Smooth muscle cell (in vitro differentiated cells): ENCODE data around the gene COPS2. TPM values are rescaled to one million over a fixed set of nuclear protein-coding genes. Genes with fewer than 3 reads are reported as not detected.

Experiments
- DNase-seq: peaks from one replicate; lab custom pipeline; 2025; ENCODE audit not compliant: unreplicated experiment; lab: John Stamatoyannopoulos, UW
- H2AFZ ChIP-seq: fragments of 200-600 bp; sonication (generic); 2 replicates; pipeline ENCODE4 v1.6.0; 2016; ENCODE audit warnings: antibody characterized with exemption, low read depth, mild to moderate bottlenecking
- H3F3A ChIP-seq: fragments of 200-600 bp; sonication (generic); 2 replicates; pipeline ENCODE4 v1.6.0; 2017; ENCODE audit warnings: antibody characterized with exemption, low read depth
- H3K27ac ChIP-seq: fragments of 200-600 bp; sonication (generic); 2 replicates; pipeline ENCODE4 v1.5.1; 2016; ENCODE audit warnings: low read depth, mild to moderate bottlenecking
- H3K27me3 ChIP-seq: fragments of 200-600 bp; sonication (generic); 2 replicates; pipeline ENCODE4 v1.6.1; 2016; ENCODE audit warnings: low read depth, mild to moderate bottlenecking
- H3K36me3 ChIP-seq: fragments of 200-600 bp; sonication (generic); 2 replicates; pipeline ENCODE4 v1.5.1; 2016; ENCODE audit warnings: low read depth
- H3K4me1 ChIP-seq: fragments of 200-600 bp; sonication (generic); 2 replicates; pipeline ENCODE4 v1.5.1; 2016; ENCODE audit warnings: low read depth
- H3K4me2 ChIP-seq: fragments of 200-600 bp; sonication (generic); 2 replicates; pipeline ENCODE4 v1.6.0; 2016; ENCODE audit warnings: mild to moderate bottlenecking
- H3K4me3 ChIP-seq: fragments of 200-600 bp; sonication (generic); 2 replicates; pipeline ENCODE4 v1.5.1; 2016; ENCODE audit warnings: mild to moderate bottlenecking
- H3K79me2 ChIP-seq: fragments of 200-600 bp; sonication (generic); 2 replicates; pipeline ENCODE4 v1.6.0; 2016; ENCODE audit warnings: low read depth, mild to moderate bottlenecking
- H3K9ac ChIP-seq: fragments of 200-600 bp; sonication (generic); 2 replicates; pipeline ENCODE4 v1.6.0; 2016; ENCODE audit warnings: low read depth
- H3K9me3 ChIP-seq: fragments of 200-600 bp; sonication (generic); replicated peaks from 2 replicates; pipeline ENCODE4 v1.5.1; 2016; ENCODE audit warnings: low read depth
- H4K20me1 ChIP-seq: fragments of 200-600 bp; sonication (generic); 2 replicates; pipeline ENCODE4 v1.6.0; 2016; ENCODE audit warnings: low read depth
- CTCF ChIP-seq: fragments of 200-600 bp; sonication (generic); IDR thresholded peaks from 2 replicates; pipeline ENCODE4 v1.5.1; 2017; ENCODE audit warnings: borderline replicate concordance, mild to moderate bottlenecking, antibody characterized with exemption; ENCODE audit not compliant: insufficient read depth, poor library complexity, severe bottlenecking
- WGBS: methylation state at CpG from one replicate; pipeline ENCODE4 v1.1.7; 2016; ENCODE audit warnings: low lambda C conversion rate; 5-methylcytosine and 5-hydroxymethylcytosine counted together
- polyA plus RNA-seq: library from polyadenylated mRNA; unstranded; fragments of >200 nt; fragmentation: Nextera tagmentation; extraction: Ambion mirVana; gene quantifications from 2 replicates; pipeline ENCODE4 v1.2.1, GENCODE V29; 2016
- total RNA-seq: library from RNA; depleted of rRNA; stranded (reverse); fragments of >200 nt; gene quantifications from 2 replicates; pipeline ENCODE4 v1.2.3, GENCODE V29; 2014

COPS2 gene
- 88.0 and 112 TPM in 2 replicates for total RNA-seq
- polyA plus RNA-seq, result 21.5 and 25.3 TPM in 2 replicates

DNA sequence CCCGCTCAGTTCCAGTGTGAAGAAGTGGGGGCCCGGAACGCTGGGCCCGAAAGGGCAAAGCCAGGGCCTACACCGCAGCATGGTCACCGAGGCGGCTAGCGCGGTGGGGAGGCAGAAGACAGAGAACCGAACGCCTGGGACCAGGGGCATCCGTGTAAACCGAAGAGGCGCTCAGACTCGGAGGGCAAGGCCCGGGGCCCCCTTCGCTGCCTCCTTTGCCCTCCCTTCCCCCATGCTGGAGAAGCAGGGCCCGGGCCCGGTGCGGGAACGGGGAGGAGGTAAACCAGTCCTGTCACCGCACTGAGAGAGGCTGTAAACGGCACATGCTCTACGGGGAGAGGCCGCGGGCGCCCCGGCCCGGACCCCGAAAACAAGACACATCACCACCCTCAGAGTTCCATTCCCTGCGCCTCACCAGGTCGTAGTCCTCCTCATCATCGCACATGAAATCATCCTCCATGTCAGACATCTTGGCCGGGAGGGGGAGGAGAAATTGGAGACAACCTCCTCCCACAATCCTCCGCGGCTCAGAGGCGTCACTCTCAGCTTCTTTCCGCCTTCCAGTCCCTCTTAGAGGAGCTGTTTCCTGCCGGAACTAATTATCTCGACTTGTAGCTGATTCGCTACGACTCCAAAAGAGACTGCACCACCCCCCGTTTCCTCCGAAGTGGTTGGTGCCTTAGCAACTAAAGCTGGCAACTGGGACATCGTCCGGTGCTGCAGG is at the start of gene COPS2:
Gene COPS2 (minus strand): TSS at position 490 of the 724 bp plus-strand sequence. CDS start 21 bp downstream, at position 469.
- H2AFZ ChIP-seq, result peak within 1 kb of the TSS; percentile 86
- no peak for TF ChIP-seq CTCF

DNA sequence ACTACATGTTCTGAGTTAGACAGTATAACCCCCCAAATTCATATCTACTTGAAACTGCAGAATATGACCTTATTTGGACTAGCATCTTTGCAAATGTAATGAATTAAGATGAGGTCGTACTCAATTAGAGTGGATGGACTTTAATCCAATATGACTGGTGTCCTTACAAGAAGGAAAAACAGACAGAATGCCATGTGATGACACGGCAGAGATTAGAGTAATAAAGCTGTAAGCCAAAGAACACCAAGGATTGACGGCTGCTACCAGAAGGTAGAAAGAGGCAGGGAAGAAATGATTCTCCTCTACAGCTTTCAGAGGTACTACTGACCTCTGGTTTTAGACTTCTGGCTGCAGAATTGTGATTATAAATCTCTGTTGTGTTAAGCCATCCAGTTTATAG is 44.9 kb upstream of the COPS2 start:
- WGBS, result 78% methylated on average over 3 of the region's 3 CpGs
- H3K4me1 ChIP-seq, result no peaks in the 10 kb centered on the region
- no peaks in the 10 kb centered on the region for H3F3A ChIP-seq
- H3K4me3 ChIP-seq, result no peak overlapping the region
- no peak for TF ChIP-seq CTCF
- no peaks in the 10 kb centered on the region for H3K9me3 ChIP-seq
- no peak for DNase-seq
- H3K9ac ChIP-seq, result no peak overlapping the region
- no peak overlapping the region for H2AFZ ChIP-seq
- peaks cover 26% of the 10 kb centered on the region for H3K79me2 ChIP-seq
- peaks cover 26% of the 10 kb centered on the region for H4K20me1 ChIP-seq
- no peaks in the 10 kb centered on the region for H3K27me3 ChIP-seq
- peaks cover 4% of the 10 kb centered on the region for H3K36me3 ChIP-seq
- no peak overlapping the region for H3K27ac ChIP-seq
- no peak overlapping the region for H3K4me2 ChIP-seq

More for the DNA sequence above, at the start of gene COPS2:
- H3F3A ChIP-seq, result no peaks in the 10 kb centered on the region
- H3K9me3 ChIP-seq, result no peaks in the 10 kb centered on the region
- peak; percentile 69 for DNase-seq
- peak within 1 kb of the TSS; percentile 93 for H3K4me2 ChIP-seq
- H3K27ac ChIP-seq, result peak within 1 kb of the TSS; percentile 86
- peaks cover 19% of the 10 kb centered on the region for H3K4me1 ChIP-seq
- WGBS, result 1% methylated on average over 34 of the region's 46 CpGs
- peak within 1 kb of the TSS; percentile 85 for H3K4me3 ChIP-seq
- H3K27me3 ChIP-seq, result no peaks in the 10 kb centered on the region
- peak within 1 kb of the TSS; percentile 97 for H3K9ac ChIP-seq
- peaks cover 42% of the 10 kb centered on the region for H4K20me1 ChIP-seq
- H3K79me2 ChIP-seq, result peaks cover 87% of the 10 kb centered on the region
- H3K36me3 ChIP-seq, result no peaks in the 10 kb centered on the region

GRCh38 chr15:49199666-49200065 is 44.3 kb upstream of the COPS2 start:
- Histone ChIP-seq H3K36me3 (peaks cover under 1% of the 10 kb centered on the region), H3K9ac (no peak overlapping the region), H3K9me3 (no peaks in the 10 kb centered on the region), H3K79me2 (peaks cover 24% of the 10 kb centered on the region), H3K4me2 (no peak overlapping the region), H3K4me1 (no peaks in the 10 kb centered on the region), H3K4me3 (no peak overlapping the region), H4K20me1 (peaks cover 32% of the 10 kb centered on the region), H3K27ac (no peak overlapping the region), H2AFZ (no peak overlapping the region), H3F3A (no peaks in the 10 kb centered on the region), H3K27me3 (no peaks in the 10 kb centered on the region)
- WGBS, result 98% methylated on average over 3 of the region's 3 CpGs
- DNase-seq, result no peak
- no peak for TF ChIP-seq CTCF

GRCh38 chr15:49196856-49197255 is 41.5 kb upstream of the COPS2 start:
- Histone ChIP-seq H3K27ac (no peak overlapping the region), H3F3A (no peaks in the 10 kb centered on the region), H3K27me3 (no peaks in the 10 kb centered on the region), H3K79me2 (peaks cover 31% of the 10 kb centered on the region), H3K4me3 (no peak overlapping the region), H3K9ac (no peak overlapping the region), H3K4me2 (no peak overlapping the region), H3K4me1 (no peaks in the 10 kb centered on the region), H2AFZ (no peak overlapping the region), H4K20me1 (peaks cover 37% of the 10 kb centered on the region), H3K36me3 (no peaks in the 10 kb centered on the region), H3K9me3 (no peaks in the 10 kb centered on the region)
- TF ChIP-seq CTCF, result no peak
- WGBS, result 99% methylated on average over 4 of the region's 4 CpGs
- DNase-seq, result no peak
